ENCODE measurements around the gene LPP. TPM values are rescaled to one million over a fixed set of nuclear protein-coding genes. Genes with fewer than 3 reads are reported as not detected.
A peak's percentile ranks its signal among the peaks of the same experiment; 100 is the strongest.

Gene LPP
- total RNA-seq, 4 donors from 2014 or later, result 109 to 170 (median 132) TPM

- no peak overlapping the region for H3K27ac ChIP-seq
- H3K27me3 ChIP-seq, result no peaks in the 10 kb centered on the region
- H3K9me3 ChIP-seq, result no peaks in the 10 kb centered on the region
- H3K4me1 ChIP-seq, result peaks cover 0 to 5% (median 0%) of the 10 kb centered on the region in 4 donors
- DNase-seq, result no peak
- H3K4me3 ChIP-seq, result no peak overlapping the region
- no peaks in the 10 kb centered on the region for H3K36me3 ChIP-seq
- TF ChIP-seq POLR2A (IDR thresholded peaks at IDR 0.05) (no peak), CTCF (IDR thresholded peaks at IDR 0.05) (no peak)
Measured at GRCh38 chr3:188380252-188380651, 226.3 kb downstream of the LPP start.

DNA sequence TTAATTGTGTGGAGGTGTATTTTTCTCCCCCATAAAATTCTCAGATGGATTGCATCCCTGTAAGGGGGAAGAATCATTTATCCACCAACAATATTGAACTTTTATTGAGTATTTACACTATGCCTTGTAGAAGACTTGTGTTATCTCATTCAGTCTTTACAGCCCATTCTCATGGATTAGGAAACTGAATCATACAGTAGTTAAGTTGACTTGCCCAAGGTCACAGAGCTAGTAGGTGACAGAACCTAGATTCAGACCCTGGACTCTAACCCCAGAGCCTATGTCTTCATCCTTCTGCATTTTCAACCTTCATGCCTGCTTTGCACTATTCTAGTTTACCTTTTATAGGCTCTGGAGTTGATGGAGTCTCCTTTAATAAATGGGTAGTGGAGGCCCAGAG, 226.8 kb downstream of the LPP start:
- peaks cover 0 to 5% (median 0%) of the 10 kb centered on the region in 4 donors for H3K4me1 ChIP-seq
- no peaks in the 10 kb centered on the region for H3K27me3 ChIP-seq
- H3K36me3 ChIP-seq, result no peaks in the 10 kb centered on the region
- no peak overlapping the region for H3K27ac ChIP-seq
- H3K9me3 ChIP-seq, result no peaks in the 10 kb centered on the region
- TF ChIP-seq CTCF (IDR thresholded peaks at IDR 0.05) (no peak), POLR2A (IDR thresholded peaks at IDR 0.05) (no peak)
- no peak for DNase-seq
- no peak overlapping the region for H3K4me3 ChIP-seq

- Histone ChIP-seq H3K9me3 (no peaks in the 10 kb centered on the region), H3K4me1 (no peaks in the 10 kb centered on the region), H3K27me3 (no peaks in the 10 kb centered on the region), H3K36me3 (no peaks in the 10 kb centered on the region), H3K4me3 (no peak overlapping the region), H3K27ac (no peak overlapping the region)
- no peak for DNase-seq
- TF ChIP-seq POLR2A (IDR thresholded peaks at IDR 0.05), result no peak
- no peak for TF ChIP-seq CTCF (IDR thresholded peaks at IDR 0.05)
Measured at GRCh38 chr3:188383748-188384147, 229.8 kb downstream of the LPP start.

- Histone ChIP-seq H3K4me1 (peaks cover 0 to 5% (median 2%) of the 10 kb centered on the region in 4 donors), H3K27ac (peak overlapping the region in 1 of 4 donors; percentile 6), H3K27me3 (no peaks in the 10 kb centered on the region), H3K36me3 (no peaks in the 10 kb centered on the region), H3K4me3 (no peak overlapping the region), H3K9me3 (no peaks in the 10 kb centered on the region)
- TF ChIP-seq POLR2A (IDR thresholded peaks at IDR 0.05), result no peak
- no peak for TF ChIP-seq CTCF (IDR thresholded peaks at IDR 0.05)
- no peak for DNase-seq
Measured at GRCh38 chr3:188385295-188385694, 231.3 kb downstream of the LPP start.

DNA sequence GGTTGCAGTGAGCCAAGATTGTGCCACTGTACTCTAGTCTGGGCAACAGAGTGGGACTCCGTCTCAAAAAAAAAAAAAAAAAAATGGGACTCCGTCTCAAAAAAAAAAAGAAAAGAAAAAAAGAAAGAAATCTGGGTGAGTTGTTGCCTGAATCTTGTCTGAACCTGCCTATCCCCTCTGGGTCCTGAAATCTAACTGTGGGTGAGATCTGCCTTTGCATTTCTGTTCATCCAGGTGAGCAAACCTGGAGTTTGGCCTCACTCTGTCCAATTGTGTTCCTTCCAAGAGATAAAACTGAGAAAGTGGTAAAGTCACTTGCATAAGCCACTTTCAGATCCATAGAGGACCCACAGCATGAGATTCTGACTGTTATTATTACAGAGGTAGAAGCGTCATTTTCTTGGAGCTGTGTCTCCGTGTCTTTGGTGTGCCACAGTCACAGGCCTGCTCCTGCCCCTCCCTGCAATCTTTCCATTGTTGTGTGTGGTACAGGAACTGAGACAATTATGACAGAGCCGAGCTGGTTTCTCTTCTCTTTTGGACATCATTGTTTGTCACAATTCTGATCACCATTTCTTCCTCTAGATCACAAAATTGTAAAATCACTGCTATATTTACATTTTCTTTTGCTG, 235.9 kb downstream of the LPP start:
- Histone ChIP-seq H3K9me3 (no peaks in the 10 kb centered on the region), H3K27ac (peak overlapping the region in 3 of 4 donors; percentile 44 to 77 (median 72)), H3K27me3 (no peaks in the 10 kb centered on the region), H3K4me1 (peaks cover 0 to 14% (median 4%) of the 10 kb centered on the region in 4 donors), H3K4me3 (no peak overlapping the region), H3K36me3 (no peaks in the 10 kb centered on the region)
- TF ChIP-seq POLR2A (IDR thresholded peaks at IDR 0.05), result no peak
- TF ChIP-seq CTCF (IDR thresholded peaks at IDR 0.05), result no peak
- DNase-seq, result peak in 2 of 3 donors; percentile 75 to 84

All from Peyer's patch (tissue), 4 donors.